ENCODE data around the gene CDK5RAP3.
"Not testable (repeated sequence)": the region's sequence is repeated elsewhere in the genome, so short reads cannot be mapped to it uniquely, and the experiment has no call there.

Gene CDK5RAP3

GRCh38 chr17:48001197-48001596, 30.3 kb downstream of the CDK5RAP3 start:
- DNase-seq = no peak

GRCh38 chr17:48001657-48002056, 30.7 kb downstream of the CDK5RAP3 start:
- not testable (repeated sequence) for DNase-seq

- peak; percentile 61 to 85 (median 65) for DNase-seq
Observed at GRCh38 chr17:48002266-48002915, 31.5 kb downstream of the CDK5RAP3 start.

GRCh38 chr17:48002916-48003416, 32.1 kb downstream of the CDK5RAP3 start:
- DNase-seq = peak in 2 of 3 experiments; percentile 93 to 97

GRCh38 chr17:48003417-48004151, 32.7 kb downstream of the CDK5RAP3 start:
- DNase-seq = peak in 2 of 3 experiments; percentile 98 to 99

GRCh38 chr17:48004983-48005382, 34.1 kb downstream of the CDK5RAP3 start:
- peak in 2 of 3 experiments; percentile 66 to 81 for DNase-seq

- no peak for DNase-seq
Observed at GRCh38 chr17:48006936-48007709, 36.2 kb downstream of the CDK5RAP3 start.

- DNase-seq = no peak
Observed at GRCh38 chr17:48010193-48010592, 39.3 kb downstream of the CDK5RAP3 start.

GRCh38 chr17:48011405-48012150, 40.7 kb downstream of the CDK5RAP3 start:
- DNase-seq = peak; percentile 50 to 88 (median 82)

GRCh38 chr17:48012151-48012520, 41.2 kb downstream of the CDK5RAP3 start:
- DNase-seq = peak; percentile 86 to 99 (median 96)

- peak in 1 of 3 experiments; percentile 81 for DNase-seq
Observed at GRCh38 chr17:48012654-48013053, 41.7 kb downstream of the CDK5RAP3 start.

GRCh38 chr17:48013876-48014594, 43.1 kb downstream of the CDK5RAP3 start:
- no peak for DNase-seq

- peak; percentile 59 to 91 (median 71) for DNase-seq
Observed at GRCh38 chr17:48014595-48015111, 43.7 kb downstream of the CDK5RAP3 start.

- DNase-seq = peak in 1 of 3 experiments; percentile 40
Observed at GRCh38 chr17:48016112-48016511, 45.2 kb downstream of the CDK5RAP3 start.

- not testable (repeated sequence) for DNase-seq
Observed at GRCh38 chr17:48017817-48018158, 46.9 kb downstream of the CDK5RAP3 start.

GRCh38 chr17:48021934-48022333, 51.0 kb downstream of the CDK5RAP3 start:
- no peak for DNase-seq

- no peak for DNase-seq
Observed at GRCh38 chr17:48022901-48023300, 52.0 kb downstream of the CDK5RAP3 start.

GRCh38 chr17:48023400-48024148, 52.7 kb downstream of the CDK5RAP3 start:
- peak; percentile 81 to 90 (median 82) for DNase-seq

GRCh38 chr17:48024149-48025039, 53.5 kb downstream of the CDK5RAP3 start:
- peak in 2 of 3 experiments; percentile 50 to 82 for DNase-seq

Data from NCI-H1417 (cell line).